Colonic mucosa (tissue), 4 donors: Measurements from ENCODE around the gene DGKH. TPM values are rescaled to one million over a fixed set of nuclear protein-coding genes. Genes with fewer than 3 reads are reported as not detected.

Experiments used
- DNase-seq: peaks from one replicate; pipeline ENCODE4 v3.0.0-alpha.2; 2020
- H3K27ac ChIP-seq: fragments of 200-600 bp; one replicate; pipeline ENCODE4 v1.8.0; 2021
- H3K27me3 ChIP-seq: fragments of 200-600 bp; one replicate; pipeline ENCODE4 v1.8.0; 2021
- H3K36me3 ChIP-seq: fragments of 200-600 bp; one replicate; pipeline ENCODE4 v1.8.0; 2021
- H3K4me1 ChIP-seq: fragments of 200-600 bp; one replicate; pipeline ENCODE4 v1.8.0; 2021; ENCODE audit warnings: mild to moderate bottlenecking
- H3K4me3 ChIP-seq: fragments of 200-600 bp; one replicate; pipeline ENCODE4 v1.8.0; 2021
- H3K9ac ChIP-seq, 2 donors: one replicate each; pipeline ENCODE4 v1.7.0; 2013; ENCODE audit warnings: control low read depth in 2 of 2, low read depth in 2 of 2, low read length in 2 of 2
- H3K9me3 ChIP-seq: fragments of 200-600 bp; one replicate; pipeline ENCODE4 v1.8.0; 2021
- CTCF ChIP-seq: fragments of 200-600 bp; IDR thresholded peaks from one replicate; pipeline ENCODE4 v1.8.0; 2022; ENCODE audit warnings: antibody characterized with exemption, mild to moderate bottlenecking
- intact Hi-C: fragments of 100-400 bp; cut with DNase I; formaldehyde crosslinking; loops from one replicate; pipeline ENCODE4 v1.14.1; 2022
- total RNA-seq, 2 donors: library from RNA; stranded (reverse); fragmentation: NEBNext Ultra II Directional in 1 of 2; extraction: Animal tissue kit (Norgen Biotek cat#: 25700) in 1 of 2; gene quantifications; one replicate each; pipeline ENCODE4 v1.2.1, GENCODE V29; 2021
- donor health status: healthy.
- donor health status: DM: no; HTN: no; CAD: no.
- donor health status: DM: no; HTN: no; CAD: no.

Gene DGKH
- total RNA-seq, 2 donors from 2014 or later, result 15.5 to 17.9 TPM

GRCh38 chr13:42109957-42110356 lies 61.5 kb downstream of the DGKH start:
- TF ChIP-seq CTCF, result no peak
- no peaks in the 10 kb centered on the region for H3K9me3 ChIP-seq
- intact Hi-C loops, result loop anchor here (5.0 to 10.0 kb wide), 2 partner anchors 205 to 438 kb away; no protein-coding TSS in a partner anchor
- H3K27me3 ChIP-seq, result no peaks in the 10 kb centered on the region
- H3K4me3 ChIP-seq, result no peak overlapping the region
- no peak overlapping the region for H3K27ac ChIP-seq
- no peak overlapping the region for H3K9ac ChIP-seq
- H3K36me3 ChIP-seq, result no peaks in the 10 kb centered on the region
- DNase-seq, result no peak
- no peaks in the 10 kb centered on the region for H3K4me1 ChIP-seq

- no peaks in the 10 kb centered on the region for H3K9me3 ChIP-seq
- peak; percentile 66 for TF ChIP-seq CTCF
- DNase-seq, result peak; percentile 30
- H3K27ac ChIP-seq, result no peak overlapping the region
- no peaks in the 10 kb centered on the region for H3K27me3 ChIP-seq
- no peak overlapping the region for H3K4me3 ChIP-seq
- intact Hi-C loops, result loop anchor here (5.0 kb wide), 1 partner anchor 438 kb away; no protein-coding TSS in a partner anchor
- no peak overlapping the region for H3K9ac ChIP-seq
- H3K36me3 ChIP-seq, result no peaks in the 10 kb centered on the region
- no peaks in the 10 kb centered on the region for H3K4me1 ChIP-seq
Observed at GRCh38 chr13:42110410-42111155, 62.1 kb downstream of the DGKH start.

DNA sequence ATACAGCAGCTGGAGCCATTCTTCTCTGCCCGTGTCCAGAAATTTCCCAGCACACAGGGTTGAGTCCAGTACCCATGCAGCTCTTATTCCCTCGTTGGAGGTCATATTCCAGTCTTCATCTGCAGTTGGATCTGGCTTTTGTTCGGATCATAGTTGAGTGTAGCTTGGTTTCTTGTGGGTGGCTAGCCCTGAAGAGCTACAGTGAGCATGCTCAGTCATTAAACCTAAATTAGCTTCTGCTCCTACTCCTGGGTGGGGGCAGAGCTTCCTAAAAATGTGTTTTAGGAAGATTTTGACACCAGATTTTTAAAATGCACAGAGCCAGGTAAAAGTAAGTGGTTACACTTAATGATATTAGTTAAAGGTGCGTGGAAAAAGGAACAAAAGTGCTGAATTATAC lies 64.4 kb downstream of the DGKH start:
- H3K9ac ChIP-seq, result no peak overlapping the region
- H3K4me1 ChIP-seq, result no peaks in the 10 kb centered on the region
- no peak for TF ChIP-seq CTCF
- no peak for DNase-seq
- no peaks in the 10 kb centered on the region for H3K27me3 ChIP-seq
- intact Hi-C loops, result loop anchor here (5.0 kb wide), 1 partner anchor 441 kb away; no protein-coding TSS in a partner anchor
- no peaks in the 10 kb centered on the region for H3K9me3 ChIP-seq
- no peaks in the 10 kb centered on the region for H3K36me3 ChIP-seq
- H3K27ac ChIP-seq, result no peak overlapping the region
- no peak overlapping the region for H3K4me3 ChIP-seq

DNA sequence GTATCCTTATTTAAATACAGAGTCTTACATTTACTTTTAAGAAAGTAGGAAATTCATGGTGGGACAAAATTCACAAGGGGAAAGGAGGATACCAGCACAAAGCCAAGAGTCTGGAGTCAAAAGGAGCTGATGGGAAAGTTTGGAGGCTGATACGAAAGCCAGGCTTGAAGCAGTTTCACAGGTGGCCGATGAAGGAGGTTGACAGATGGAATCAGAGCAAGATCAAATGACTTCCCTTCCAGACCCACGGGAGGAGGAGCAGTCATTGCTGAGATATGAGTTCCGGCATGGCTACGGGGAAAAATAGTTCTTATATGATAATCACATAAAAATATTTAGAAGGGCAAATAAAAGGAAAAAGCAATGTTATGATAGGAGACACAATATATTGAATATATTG lies 65.0 kb downstream of the DGKH start:
- H3K27me3 ChIP-seq, result no peaks in the 10 kb centered on the region
- intact Hi-C loops, result loop anchor here (5.0 kb wide), 1 partner anchor 441 kb away; no protein-coding TSS in a partner anchor
- H3K9ac ChIP-seq, result no peak overlapping the region
- H3K4me3 ChIP-seq, result no peak overlapping the region
- DNase-seq, result no peak
- no peaks in the 10 kb centered on the region for H3K9me3 ChIP-seq
- no peak overlapping the region for H3K27ac ChIP-seq
- TF ChIP-seq CTCF, result no peak
- H3K36me3 ChIP-seq, result no peaks in the 10 kb centered on the region
- H3K4me1 ChIP-seq, result no peaks in the 10 kb centered on the region

DNA sequence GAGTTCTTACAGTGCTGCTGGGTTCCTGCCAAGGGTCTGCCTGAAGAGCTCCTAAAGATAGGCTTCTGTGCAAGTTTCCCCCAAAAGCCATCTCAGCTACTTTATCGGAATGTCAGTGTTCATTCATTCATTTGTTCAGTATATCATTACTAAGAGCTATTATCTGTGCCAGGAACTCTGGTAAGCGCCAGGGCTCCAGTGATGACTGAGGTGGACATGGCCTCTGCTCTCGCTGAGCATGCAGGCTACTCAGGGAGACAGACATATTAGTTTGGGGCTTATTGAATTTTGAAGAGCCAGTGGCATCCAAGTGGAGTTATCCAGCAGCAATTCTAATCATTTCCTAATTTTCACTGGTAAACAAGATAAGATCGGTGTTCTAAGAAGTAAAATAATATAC lies 65.8 kb downstream of the DGKH start:
- Histone ChIP-seq H3K4me1 (no peaks in the 10 kb centered on the region), H3K36me3 (no peaks in the 10 kb centered on the region), H3K9me3 (no peaks in the 10 kb centered on the region), H3K27me3 (no peaks in the 10 kb centered on the region), H3K27ac (no peak overlapping the region), H3K4me3 (no peak overlapping the region), H3K9ac (no peak overlapping the region)
- no peak for TF ChIP-seq CTCF
- intact Hi-C loops, result loop anchor here (5.0 kb wide), 1 partner anchor 442 kb away; no protein-coding TSS in a partner anchor
- DNase-seq, result no peak
